ENCODE data around the gene SLC15A1.
A peak's percentile ranks its signal among the peaks of the same experiment; 100 is the strongest.

SLC15A1 gene

DNA sequence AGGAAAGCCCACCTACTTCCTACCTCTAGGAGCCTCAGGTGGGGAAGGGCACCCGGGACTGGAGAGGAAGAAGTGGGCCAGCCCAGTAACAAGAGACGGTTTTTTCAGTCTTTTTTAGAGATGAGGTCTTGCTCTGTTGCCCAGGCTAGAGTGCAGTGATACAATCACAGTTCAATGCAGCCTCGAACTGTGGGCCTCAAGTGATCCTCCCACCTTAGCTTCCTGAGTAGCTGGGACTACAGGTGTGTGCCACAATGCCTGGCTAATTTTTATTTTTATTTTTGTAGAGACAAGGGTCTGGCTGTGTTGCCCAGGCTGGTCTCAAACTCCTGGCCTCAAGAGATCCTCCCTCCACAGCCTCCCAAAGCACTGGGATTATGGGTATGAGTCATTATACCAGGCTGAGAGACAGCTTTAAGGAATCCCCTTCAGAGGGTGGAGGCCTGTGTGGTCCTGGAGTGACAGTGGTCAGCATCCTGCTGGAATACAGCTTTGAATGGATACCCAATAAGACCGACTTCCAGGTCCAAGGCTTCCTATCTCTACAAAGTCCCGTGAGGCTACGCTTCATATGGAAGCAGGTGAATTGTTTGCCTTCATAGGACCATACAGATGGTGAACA is 63.0 kb downstream of the SLC15A1 start:
- WGBS (ENCODE audit: extremely low coverage, insufficient coverage, low lambda C conversion rate), result no CpG with 5 or more reads among the region's 6 CpGs
- H4K8ac ChIP-seq (ENCODE audit: low read depth, low read length), result no peak overlapping the region
- H3K79me2 ChIP-seq (ENCODE audit: control insufficient read depth, insufficient read depth, low read length), result no peaks in the 10 kb centered on the region
- H2AK5ac ChIP-seq (ENCODE audit: low read length), result no peak overlapping the region
- no peak overlapping the region for H3K4me2 ChIP-seq (ENCODE audit: low read length)
- H3K4ac ChIP-seq (ENCODE audit: low read depth, low read length), result no peak overlapping the region
- H3K27me3 ChIP-seq (ENCODE audit: insufficient read depth, low read length, poor library complexity), result no peaks in the 10 kb centered on the region
- no peak overlapping the region for H3K18ac ChIP-seq (ENCODE audit: low read length)
- H3K36me3 ChIP-seq (ENCODE audit: control insufficient read depth, insufficient read depth, low read length), result no peaks in the 10 kb centered on the region
- no peak overlapping the region for H2BK5ac ChIP-seq (ENCODE audit: low read length)
- H4K5ac ChIP-seq (ENCODE audit: low read length), result no peak overlapping the region
- H3K27ac ChIP-seq (ENCODE audit: low read depth, low read length), result no peak overlapping the region
- H3K79me1 ChIP-seq (ENCODE audit: low read length), result no peaks in the 10 kb centered on the region
- H3K56ac ChIP-seq (ENCODE audit: low read length), result no peak overlapping the region
- DNase-seq, result no peak
- H3K23ac ChIP-seq (ENCODE audit: low read length), result no peak overlapping the region
- H2BK15ac ChIP-seq (replicated peaks; ENCODE audit: low read depth), result no peak overlapping the region
- H2BK120ac ChIP-seq (ENCODE audit: low read depth, low read length), result no peak overlapping the region
- H3K4me1 ChIP-seq (ENCODE audit: control insufficient read depth, low read depth, low read length), result no peaks in the 10 kb centered on the region
- no peak overlapping the region for H3K9ac ChIP-seq (ENCODE audit: low read length)
- no peak overlapping the region for H3K4me3 ChIP-seq (ENCODE audit: low read length)

DNA sequence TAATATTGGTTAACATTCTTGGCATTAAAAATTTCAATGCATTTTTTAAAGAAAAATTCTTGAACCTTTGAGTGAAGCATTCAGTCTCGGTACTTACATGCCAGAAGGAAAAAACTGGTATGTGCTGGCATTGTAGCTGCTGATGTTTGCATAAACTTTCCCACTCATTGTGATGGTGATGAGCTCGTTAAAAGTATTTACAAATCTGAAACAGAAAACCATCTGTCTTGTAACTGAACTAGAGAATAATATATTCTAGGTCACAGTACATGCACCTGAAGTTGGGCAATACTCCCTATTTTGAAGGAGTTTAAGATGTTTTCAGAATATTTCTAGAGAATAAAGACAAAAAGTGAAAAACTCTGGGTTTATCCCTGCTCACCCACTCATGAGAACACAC is 64.1 kb downstream of the SLC15A1 start:
- H2AK5ac ChIP-seq (ENCODE audit: low read length), result no peak overlapping the region
- no peaks in the 10 kb centered on the region for H3K79me2 ChIP-seq (ENCODE audit: control insufficient read depth, insufficient read depth, low read length)
- no peak overlapping the region for H4K5ac ChIP-seq (ENCODE audit: low read length)
- H3K4me2 ChIP-seq (ENCODE audit: low read length), result no peak overlapping the region
- no peak overlapping the region for H2BK120ac ChIP-seq (ENCODE audit: low read depth, low read length)
- H3K27me3 ChIP-seq (ENCODE audit: insufficient read depth, low read length, poor library complexity), result no peaks in the 10 kb centered on the region
- peak; percentile 21 for DNase-seq
- H2BK15ac ChIP-seq (replicated peaks; ENCODE audit: low read depth), result no peak overlapping the region
- H3K4ac ChIP-seq (ENCODE audit: low read depth, low read length), result no peak overlapping the region
- H2BK5ac ChIP-seq (ENCODE audit: low read length), result no peak overlapping the region
- no peak overlapping the region for H3K56ac ChIP-seq (ENCODE audit: low read length)
- H3K23ac ChIP-seq (ENCODE audit: low read length), result no peak overlapping the region
- H3K4me1 ChIP-seq (ENCODE audit: control insufficient read depth, low read depth, low read length), result no peaks in the 10 kb centered on the region
- WGBS (ENCODE audit: extremely low coverage, insufficient coverage, low lambda C conversion rate), result no CpG with 5 or more reads among the region's 2 CpGs
- H3K36me3 ChIP-seq (ENCODE audit: control insufficient read depth, insufficient read depth, low read length), result no peaks in the 10 kb centered on the region
- H3K27ac ChIP-seq (ENCODE audit: low read depth, low read length), result no peak overlapping the region
- no peak overlapping the region for H3K18ac ChIP-seq (ENCODE audit: low read length)
- no peak overlapping the region for H4K8ac ChIP-seq (ENCODE audit: low read depth, low read length)
- no peaks in the 10 kb centered on the region for H3K79me1 ChIP-seq (ENCODE audit: low read length)
- H3K4me3 ChIP-seq (ENCODE audit: low read length), result no peak overlapping the region
- H3K9ac ChIP-seq (ENCODE audit: low read length), result no peak overlapping the region

DNA sequence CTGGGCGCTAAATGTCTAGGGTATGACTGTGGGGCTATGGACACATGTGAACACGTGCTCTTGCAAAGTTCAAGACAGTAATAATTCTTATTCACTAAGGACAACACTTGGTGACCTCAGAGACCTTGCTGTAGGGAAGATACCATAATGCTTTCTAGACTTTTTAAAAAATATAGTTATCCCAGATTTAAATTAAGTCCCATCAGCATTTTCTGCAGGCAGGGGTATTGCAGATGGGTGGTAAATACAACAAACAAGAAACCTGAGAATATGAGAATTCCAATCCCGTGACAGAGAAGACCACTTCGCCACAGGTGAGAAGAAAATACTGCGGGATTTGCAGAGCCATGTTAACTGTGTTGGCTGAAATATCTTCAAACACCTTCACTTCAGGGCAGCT is 65.2 kb downstream of the SLC15A1 start:
- Histone ChIP-seq H2BK5ac (ENCODE audit: low read length) (no peak overlapping the region), H3K56ac (ENCODE audit: low read length) (no peak overlapping the region), H3K4me3 (ENCODE audit: low read length) (no peak overlapping the region), H2AK5ac (ENCODE audit: low read length) (no peak overlapping the region), H3K79me1 (ENCODE audit: low read length) (no peaks in the 10 kb centered on the region), H3K27me3 (ENCODE audit: insufficient read depth, low read length, poor library complexity) (no peaks in the 10 kb centered on the region), H3K9ac (ENCODE audit: low read length) (no peak overlapping the region), H3K4me2 (ENCODE audit: low read length) (no peak overlapping the region), H4K8ac (ENCODE audit: low read depth, low read length) (no peak overlapping the region), H3K4ac (ENCODE audit: low read depth, low read length) (no peak overlapping the region), H3K79me2 (ENCODE audit: control insufficient read depth, insufficient read depth, low read length) (no peaks in the 10 kb centered on the region), H2BK15ac (replicated peaks; ENCODE audit: low read depth) (no peak overlapping the region), H3K23ac (ENCODE audit: low read length) (no peak overlapping the region), H3K27ac (ENCODE audit: low read depth, low read length) (no peak overlapping the region), H4K5ac (ENCODE audit: low read length) (no peak overlapping the region), H2BK120ac (ENCODE audit: low read depth, low read length) (no peak overlapping the region), H3K18ac (ENCODE audit: low read length) (no peak overlapping the region), H3K4me1 (ENCODE audit: control insufficient read depth, low read depth, low read length) (no peaks in the 10 kb centered on the region), H3K36me3 (ENCODE audit: control insufficient read depth, insufficient read depth, low read length) (no peaks in the 10 kb centered on the region)
- WGBS (ENCODE audit: extremely low coverage, insufficient coverage, low lambda C conversion rate), result no CpG with 5 or more reads among the region's 5 CpGs
- no peak for DNase-seq

GRCh38 chr13:98686270-98686669 is 66.2 kb downstream of the SLC15A1 start:
- H2AK5ac ChIP-seq (ENCODE audit: low read length), result no peak overlapping the region
- no peak overlapping the region for H2BK15ac ChIP-seq (replicated peaks; ENCODE audit: low read depth)
- no peak overlapping the region for H3K9ac ChIP-seq (ENCODE audit: low read length)
- no peaks in the 10 kb centered on the region for H3K36me3 ChIP-seq (ENCODE audit: control insufficient read depth, insufficient read depth, low read length)
- no peak overlapping the region for H4K8ac ChIP-seq (ENCODE audit: low read depth, low read length)
- H3K27me3 ChIP-seq (ENCODE audit: insufficient read depth, low read length, poor library complexity), result no peaks in the 10 kb centered on the region
- no peaks in the 10 kb centered on the region for H3K4me1 ChIP-seq (ENCODE audit: control insufficient read depth, low read depth, low read length)
- no peak overlapping the region for H3K18ac ChIP-seq (ENCODE audit: low read length)
- H4K5ac ChIP-seq (ENCODE audit: low read length), result no peak overlapping the region
- H2BK120ac ChIP-seq (ENCODE audit: low read depth, low read length), result no peak overlapping the region
- no peak overlapping the region for H3K27ac ChIP-seq (ENCODE audit: low read depth, low read length)
- no CpG with 5 or more reads among the region's 9 CpGs for WGBS (ENCODE audit: extremely low coverage, insufficient coverage, low lambda C conversion rate)
- no peak overlapping the region for H3K23ac ChIP-seq (ENCODE audit: low read length)
- H3K79me2 ChIP-seq (ENCODE audit: control insufficient read depth, insufficient read depth, low read length), result no peaks in the 10 kb centered on the region
- DNase-seq, result no peak
- H3K79me1 ChIP-seq (ENCODE audit: low read length), result no peaks in the 10 kb centered on the region
- no peak overlapping the region for H3K4me2 ChIP-seq (ENCODE audit: low read length)
- no peak overlapping the region for H2BK5ac ChIP-seq (ENCODE audit: low read length)
- no peak overlapping the region for H3K4me3 ChIP-seq (ENCODE audit: low read length)
- H3K4ac ChIP-seq (ENCODE audit: low read depth, low read length), result no peak overlapping the region
- no peak overlapping the region for H3K56ac ChIP-seq (ENCODE audit: low read length)

DNA sequence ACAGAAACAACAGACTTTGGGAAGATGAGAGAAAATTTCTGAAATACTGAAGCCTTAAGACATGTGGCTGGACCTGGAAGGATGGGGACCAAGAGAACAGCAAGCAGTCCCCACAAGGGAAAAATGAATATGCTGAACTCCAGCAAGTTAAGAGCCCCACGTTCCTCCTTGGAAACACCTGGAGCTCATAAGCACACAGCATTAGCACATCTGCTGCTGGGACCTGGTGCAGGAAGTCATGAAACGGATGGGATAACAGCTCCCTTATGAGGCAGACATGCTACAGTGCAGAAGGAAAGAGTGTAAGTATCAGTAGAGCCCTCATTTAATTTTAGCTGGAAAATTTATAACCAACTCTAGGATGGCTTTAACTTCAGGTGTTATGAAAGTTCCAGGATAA is 67.3 kb downstream of the SLC15A1 start:
- no peaks in the 10 kb centered on the region for H3K36me3 ChIP-seq (ENCODE audit: control insufficient read depth, insufficient read depth, low read length)
- H3K27ac ChIP-seq (ENCODE audit: low read depth, low read length), result no peak overlapping the region
- H3K79me1 ChIP-seq (ENCODE audit: low read length), result no peaks in the 10 kb centered on the region
- no peak overlapping the region for H3K4ac ChIP-seq (ENCODE audit: low read depth, low read length)
- H3K79me2 ChIP-seq (ENCODE audit: control insufficient read depth, insufficient read depth, low read length), result no peaks in the 10 kb centered on the region
- H2BK120ac ChIP-seq (ENCODE audit: low read depth, low read length), result no peak overlapping the region
- H2BK15ac ChIP-seq (replicated peaks; ENCODE audit: low read depth), result no peak overlapping the region
- no peak overlapping the region for H3K4me2 ChIP-seq (ENCODE audit: low read length)
- no peak overlapping the region for H2BK5ac ChIP-seq (ENCODE audit: low read length)
- no peak overlapping the region for H3K56ac ChIP-seq (ENCODE audit: low read length)
- no peak overlapping the region for H3K18ac ChIP-seq (ENCODE audit: low read length)
- no peak overlapping the region for H4K5ac ChIP-seq (ENCODE audit: low read length)
- H3K4me3 ChIP-seq (ENCODE audit: low read length), result no peak overlapping the region
- H3K9ac ChIP-seq (ENCODE audit: low read length), result no peak overlapping the region
- H3K23ac ChIP-seq (ENCODE audit: low read length), result no peak overlapping the region
- WGBS (ENCODE audit: extremely low coverage, insufficient coverage, low lambda C conversion rate), result no CpG with 5 or more reads among the region's 2 CpGs
- no peaks in the 10 kb centered on the region for H3K27me3 ChIP-seq (ENCODE audit: insufficient read depth, low read length, poor library complexity)
- H2AK5ac ChIP-seq (ENCODE audit: low read length), result no peak overlapping the region
- no peak overlapping the region for H4K8ac ChIP-seq (ENCODE audit: low read depth, low read length)
- DNase-seq, result no peak
- H3K4me1 ChIP-seq (ENCODE audit: control insufficient read depth, low read depth, low read length), result no peaks in the 10 kb centered on the region

GRCh38 chr13:98681049-98681448 is 71.4 kb downstream of the SLC15A1 start:
- no CpG with 5 or more reads among the region's 3 CpGs for WGBS (ENCODE audit: extremely low coverage, insufficient coverage, low lambda C conversion rate)
- Histone ChIP-seq H3K79me2 (ENCODE audit: control insufficient read depth, insufficient read depth, low read length) (no peaks in the 10 kb centered on the region), H3K27ac (ENCODE audit: low read depth, low read length) (no peak overlapping the region), H3K23ac (ENCODE audit: low read length) (no peak overlapping the region), H4K8ac (ENCODE audit: low read depth, low read length) (no peak overlapping the region), H3K79me1 (ENCODE audit: low read length) (no peaks in the 10 kb centered on the region), H2BK5ac (ENCODE audit: low read length) (no peak overlapping the region), H3K4me1 (ENCODE audit: control insufficient read depth, low read depth, low read length) (no peaks in the 10 kb centered on the region), H2BK15ac (replicated peaks; ENCODE audit: low read depth) (no peak overlapping the region), H3K4me2 (ENCODE audit: low read length) (no peak overlapping the region), H2BK120ac (ENCODE audit: low read depth, low read length) (no peak overlapping the region), H3K4me3 (ENCODE audit: low read length) (no peak overlapping the region), H3K36me3 (ENCODE audit: control insufficient read depth, insufficient read depth, low read length) (no peaks in the 10 kb centered on the region), H3K4ac (ENCODE audit: low read depth, low read length) (no peak overlapping the region), H3K18ac (ENCODE audit: low read length) (no peak overlapping the region), H3K27me3 (ENCODE audit: insufficient read depth, low read length, poor library complexity) (no peaks in the 10 kb centered on the region), H3K56ac (ENCODE audit: low read length) (no peak overlapping the region), H4K5ac (ENCODE audit: low read length) (no peak overlapping the region), H2AK5ac (ENCODE audit: low read length) (no peak overlapping the region), H3K9ac (ENCODE audit: low read length) (no peak overlapping the region)
- no peak for DNase-seq
